Fibroblast of skin of abdomen (primary cell): ENCODE data around the gene PLXNB1.
"Not testable (repeated sequence)": the region's sequence is repeated elsewhere in the genome, so short reads cannot be mapped to it uniquely, and the experiment has no call there.

Source experiments
- DNase-seq: peaks from one replicate; pipeline ENCODE4 v3.0.0-alpha.2; 2013

The PLXNB1 gene

GRCh38 chr3:48404440-48405342, 25.2 kb downstream of the PLXNB1 start:
- no peak for DNase-seq

- DNase-seq = no peak
Measured at GRCh38 chr3:48403533-48404439, 26.1 kb downstream of the PLXNB1 start.

DNA sequence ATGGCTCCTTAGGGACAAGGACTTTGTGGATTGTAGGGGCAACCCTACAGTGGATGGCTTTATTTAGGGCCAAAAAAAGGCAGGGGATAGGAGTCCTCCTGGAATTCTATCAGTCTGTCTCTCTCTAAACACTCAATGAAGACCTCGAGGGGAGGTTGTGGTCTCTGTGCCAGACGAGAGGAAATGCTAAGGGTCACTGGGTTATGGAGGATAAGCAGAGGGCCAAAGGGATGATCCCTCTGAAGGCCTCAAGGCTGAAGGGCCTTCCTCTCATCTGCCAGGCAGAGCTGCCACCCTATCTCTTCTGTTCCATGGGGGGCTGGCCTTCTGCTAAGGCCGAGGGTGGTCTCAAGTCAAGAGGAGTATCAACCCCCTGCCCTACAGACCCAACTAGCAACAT, 27.0 kb downstream of the PLXNB1 start:
- no peak for DNase-seq

DNA sequence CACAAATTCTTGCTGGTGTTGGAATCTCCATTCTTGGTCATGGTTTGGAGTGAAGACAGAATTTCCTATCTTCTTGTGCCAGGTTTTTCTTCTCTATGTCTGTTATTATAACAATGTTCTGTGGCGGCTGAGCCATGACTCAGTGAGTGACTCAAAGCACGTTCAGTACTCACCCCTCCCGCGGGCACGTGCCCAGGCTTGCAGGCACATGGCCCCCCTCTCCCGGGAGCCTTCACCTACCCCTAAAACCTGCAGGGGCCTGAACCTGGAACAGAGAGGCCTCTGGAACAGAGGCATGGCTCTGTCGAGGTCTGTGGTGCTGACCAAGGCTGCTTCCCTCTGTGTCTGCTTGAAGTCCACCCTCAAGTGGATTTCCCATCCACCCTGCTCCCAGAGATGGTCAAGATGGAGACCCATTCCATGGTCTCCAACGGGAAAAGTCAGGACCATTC, 27.6 kb downstream of the PLXNB1 start:
- DNase-seq = peak; percentile 89

DNA sequence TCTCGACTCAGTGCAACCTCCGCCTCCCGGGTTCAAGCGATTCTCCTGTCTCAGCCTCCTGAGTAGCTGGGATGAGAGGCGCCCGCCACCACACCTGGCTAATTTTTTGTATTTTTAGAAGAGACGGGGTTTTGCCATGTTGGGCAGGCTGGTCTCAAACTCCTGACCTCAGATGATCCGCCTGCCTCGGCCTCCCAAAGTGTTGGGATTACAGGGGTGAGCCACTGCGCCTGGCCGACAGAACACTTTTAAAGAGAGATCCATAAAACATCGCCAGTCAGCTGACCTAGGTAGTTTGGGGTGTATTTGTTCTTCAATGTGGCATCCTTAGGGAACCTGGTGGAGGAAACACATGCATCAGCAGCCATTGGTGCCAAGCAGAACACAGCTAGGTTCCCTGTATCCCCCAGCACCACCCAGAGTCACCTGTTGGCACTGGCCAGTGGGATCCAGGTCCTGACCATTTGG, 28.4 kb downstream of the PLXNB1 start:
- not testable (repeated sequence) for DNase-seq

DNA sequence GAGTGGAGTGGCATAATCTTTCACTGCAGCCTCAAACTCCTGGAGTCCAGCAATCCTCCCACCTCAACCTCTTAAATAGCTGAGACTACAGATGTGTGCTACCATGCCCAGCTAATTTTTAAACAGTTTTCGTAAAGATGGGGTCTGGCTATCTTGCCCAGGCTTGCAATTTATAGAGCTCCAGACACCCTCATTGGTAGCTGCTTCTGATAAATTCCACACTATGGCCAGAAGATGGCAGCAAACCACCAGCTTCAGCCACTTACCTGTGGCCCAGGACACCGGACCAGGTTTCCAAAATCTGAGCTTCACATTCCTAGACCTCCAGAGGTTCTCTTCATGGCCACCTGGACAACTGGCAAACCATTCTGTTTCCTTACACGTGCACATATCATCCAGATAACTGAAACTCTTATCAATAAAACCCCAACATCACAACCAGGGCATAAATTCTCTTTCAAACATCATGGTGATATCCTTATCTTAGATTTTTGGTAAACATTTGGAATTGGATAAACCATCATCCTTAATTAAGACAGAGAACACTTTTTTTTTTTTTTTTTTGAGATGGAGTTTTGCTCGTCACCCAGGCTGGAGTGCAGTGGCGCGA, 29.0 kb downstream of the PLXNB1 start:
- peak; percentile 36 for DNase-seq

DNA sequence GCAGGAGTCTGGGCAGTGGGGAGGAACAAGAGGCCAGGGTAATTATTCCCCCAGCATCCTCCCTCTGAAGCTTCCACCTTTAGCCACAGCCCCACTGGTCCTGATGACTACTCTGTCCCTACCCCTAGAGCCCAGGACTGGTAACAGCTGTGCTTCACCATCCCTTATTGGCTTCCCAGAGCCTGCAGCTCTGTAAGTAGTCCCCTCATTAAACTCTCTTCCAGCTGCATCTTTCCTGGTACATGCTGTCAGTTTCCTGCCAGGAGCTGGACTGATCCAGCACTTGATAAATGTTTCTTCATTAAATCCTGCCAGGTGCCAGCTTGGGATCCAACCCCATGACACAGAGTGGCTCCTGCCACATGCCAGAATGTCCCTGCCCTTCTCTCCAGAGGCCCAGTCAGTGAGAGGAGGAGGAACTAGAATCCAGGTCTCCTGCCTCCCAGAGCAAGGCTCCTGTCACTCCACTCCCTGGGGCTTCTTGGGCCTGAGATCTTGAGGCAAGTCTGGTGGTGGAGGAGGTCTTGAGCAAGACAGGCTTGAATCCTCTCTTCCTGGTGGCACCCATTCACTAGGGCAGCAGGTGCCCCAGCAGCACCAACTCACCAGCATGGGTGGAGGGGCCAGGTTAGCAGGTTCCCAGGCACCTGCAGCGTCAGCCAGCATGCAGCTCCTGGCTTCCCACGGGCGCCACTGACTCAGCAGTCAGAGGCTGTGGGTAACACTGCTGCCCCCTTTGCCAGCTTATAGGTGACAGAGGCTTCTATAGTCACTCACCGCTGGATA, 30.3 kb downstream of the PLXNB1 start:
- no peak for DNase-seq

GRCh38 chr3:48398701-48399386, 31.0 kb downstream of the PLXNB1 start:
- DNase-seq = no peak

DNA sequence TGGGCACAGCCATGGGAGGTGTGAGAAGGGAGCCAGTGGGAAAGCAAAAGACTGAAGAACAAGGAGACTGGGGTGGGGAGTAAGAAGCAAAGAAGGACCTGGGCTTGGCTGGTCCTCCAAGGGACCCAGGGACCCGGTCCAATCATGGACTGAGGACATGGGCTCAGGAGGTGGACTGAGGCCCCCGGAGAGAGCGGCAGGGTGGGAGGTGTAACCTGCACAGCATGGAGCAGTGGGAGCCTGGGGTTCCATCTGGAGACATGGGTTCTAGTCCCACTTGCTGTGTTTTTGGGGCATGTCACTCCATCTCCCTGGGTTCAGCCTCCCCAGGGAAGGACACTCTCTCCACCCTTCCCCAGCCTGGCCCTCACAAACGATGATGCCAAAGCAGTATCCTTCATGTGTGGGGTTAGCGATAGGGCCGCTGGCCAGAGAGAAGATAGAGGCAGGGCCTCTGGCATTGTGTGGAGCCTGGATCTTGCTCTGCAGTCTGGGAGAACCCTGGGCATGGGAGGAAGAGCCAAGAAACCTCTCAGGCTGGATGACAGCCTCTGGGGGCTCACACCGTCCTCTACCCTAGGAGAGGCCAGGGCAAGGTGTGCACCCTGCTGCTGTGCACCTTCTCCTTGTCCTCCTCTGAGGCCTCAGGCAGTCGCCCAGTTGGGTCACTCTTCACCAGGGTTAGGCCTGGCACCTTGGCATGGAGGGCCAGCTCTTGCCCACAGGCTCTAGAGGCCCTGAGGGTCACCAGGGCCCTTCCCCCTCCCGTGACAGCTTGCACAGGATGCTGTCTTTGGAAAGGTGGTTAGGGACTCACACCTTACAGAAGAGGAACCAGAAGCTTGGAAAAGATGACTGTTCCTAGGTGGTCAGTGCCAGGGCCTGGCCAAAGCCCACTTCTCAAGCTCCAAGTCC, 31.9 kb downstream of the PLXNB1 start:
- no peak for DNase-seq

GRCh38 chr3:48395714-48396113, 34.2 kb downstream of the PLXNB1 start:
- DNase-seq = no peak

- no peak for DNase-seq
Measured at GRCh38 chr3:48394391-48394790, 35.5 kb downstream of the PLXNB1 start.

- DNase-seq = no peak
Measured at GRCh38 chr3:48388966-48389365, 40.9 kb downstream of the PLXNB1 start.

DNA sequence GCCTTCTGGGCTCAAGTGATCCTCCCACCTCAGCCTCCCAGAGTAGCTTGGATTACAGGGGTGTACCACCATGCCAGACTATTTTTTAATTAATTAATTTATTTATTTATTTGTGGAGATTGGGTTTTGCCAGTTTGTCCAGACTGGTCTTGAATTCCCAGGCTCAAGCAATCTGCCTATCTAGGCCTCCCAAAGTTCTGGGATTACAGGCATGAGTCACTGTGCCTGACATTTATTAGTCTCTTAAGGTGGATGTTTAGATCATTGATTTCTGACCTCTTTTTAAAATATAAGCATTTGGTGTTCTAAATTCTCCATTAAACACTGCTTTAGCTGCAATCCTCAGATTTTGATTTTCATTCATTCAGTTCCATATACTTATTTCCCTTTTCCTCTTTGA, 42.3 kb downstream of the PLXNB1 start:
- DNase-seq = no peak

DNA sequence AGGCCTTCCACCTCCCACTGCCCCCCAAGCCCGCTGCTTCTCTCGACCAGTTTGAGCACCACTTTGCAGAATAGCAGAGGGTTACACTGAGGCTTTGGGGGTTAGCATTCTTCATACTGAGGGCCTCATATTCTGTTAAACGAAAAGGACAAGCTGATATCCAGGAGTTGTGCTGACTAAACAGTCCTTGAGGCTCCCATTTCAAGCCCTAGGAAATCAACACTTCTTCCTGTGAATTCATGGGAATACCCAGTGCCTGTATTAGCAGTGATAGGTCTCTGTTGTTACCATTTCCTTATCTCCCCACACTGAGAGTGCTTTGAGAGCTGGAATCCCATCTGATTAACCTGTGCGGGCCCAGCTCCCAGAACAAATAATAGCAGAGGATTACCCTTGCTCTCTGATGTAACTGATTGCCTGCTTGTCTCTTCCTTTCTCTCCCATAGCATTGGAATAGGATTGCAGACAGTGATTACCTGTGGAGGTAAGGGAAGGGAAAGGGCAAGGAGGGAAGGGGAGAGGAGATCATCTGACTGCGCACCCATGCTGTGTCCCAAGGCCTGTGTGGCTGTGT, 56.9 kb downstream of the PLXNB1 start:
- no peak for DNase-seq

DNA sequence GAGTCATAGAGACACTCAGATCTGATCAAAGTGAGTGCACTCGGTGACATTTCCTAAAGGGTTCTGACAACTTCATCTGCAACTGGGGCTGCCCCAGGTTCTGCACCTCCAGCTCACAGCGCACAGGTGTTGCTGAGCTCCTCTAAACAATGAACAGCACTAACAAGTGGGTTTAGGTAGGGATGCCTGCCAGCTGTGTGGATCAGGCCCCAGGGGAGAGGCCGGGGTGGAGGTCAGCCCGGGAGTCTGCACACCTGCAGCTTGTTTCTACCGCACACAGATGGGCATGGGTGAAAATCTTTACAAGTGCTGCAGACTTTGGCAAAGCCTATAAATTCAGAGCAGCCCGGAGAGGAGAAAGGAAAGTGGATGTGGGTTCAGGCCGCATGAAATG, 57.5 kb downstream of the PLXNB1 start:
- DNase-seq = no peak

DNA sequence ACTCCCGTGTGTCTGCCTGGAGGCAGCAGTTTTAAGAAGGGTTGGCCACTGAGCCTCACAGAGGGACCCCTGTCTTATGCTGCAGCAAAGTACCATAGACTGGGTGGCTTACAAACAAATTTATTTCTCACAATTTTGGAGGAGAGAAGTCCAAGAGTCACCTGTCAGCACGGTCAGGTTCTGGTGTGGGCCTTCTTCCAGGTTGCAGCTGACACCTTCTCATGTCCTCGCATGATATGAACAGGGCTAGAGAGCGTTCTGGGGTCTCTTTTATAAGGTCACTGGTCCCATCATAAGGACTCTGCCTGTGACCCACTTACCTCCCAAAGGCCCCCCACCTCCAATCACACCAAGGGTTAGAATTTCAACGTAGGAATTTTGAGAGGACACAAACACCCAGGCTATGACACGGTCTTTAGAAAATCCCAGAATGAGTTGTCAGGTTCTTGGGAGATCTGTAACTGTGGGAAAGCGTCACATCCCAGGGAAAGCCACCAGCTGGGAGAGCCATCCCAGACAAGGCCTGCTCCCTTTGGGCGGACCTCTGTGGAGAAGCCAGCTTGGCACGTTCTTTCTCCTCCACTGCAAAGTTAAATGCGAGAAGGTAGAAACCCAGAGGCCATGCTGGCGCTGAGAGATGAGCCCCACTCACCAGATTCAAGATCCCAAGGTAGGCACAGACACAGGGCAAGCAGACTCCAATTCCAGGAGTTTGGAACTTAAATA, 58.1 kb downstream of the PLXNB1 start, which contains the start of gene FBXW12:
FBXW12 (plus strand) TSS at position 569 of the 726 bp plus-strand sequence. CDS start 549 bp downstream, outside the sequence.
- DNase-seq = no peak

DNA sequence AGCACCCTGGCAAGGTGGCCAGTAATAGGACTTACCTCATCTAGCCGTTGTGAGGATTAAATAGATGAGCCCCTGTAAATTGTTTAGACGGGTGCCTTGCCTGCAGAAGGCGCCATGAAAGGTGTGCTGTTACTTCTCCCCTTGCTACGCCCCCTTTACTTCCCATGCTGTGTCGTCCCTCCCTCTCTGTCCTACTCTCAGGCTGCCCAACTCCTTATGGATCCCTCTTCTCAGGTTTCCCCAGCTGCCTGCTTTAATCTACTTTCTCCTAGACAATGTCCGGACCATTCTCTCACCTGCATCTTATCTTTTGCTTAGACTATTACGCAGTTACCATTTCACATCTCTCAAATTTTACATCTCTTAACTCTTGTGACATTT, 59.6 kb downstream of the PLXNB1 start:
- no peak for DNase-seq

DNA sequence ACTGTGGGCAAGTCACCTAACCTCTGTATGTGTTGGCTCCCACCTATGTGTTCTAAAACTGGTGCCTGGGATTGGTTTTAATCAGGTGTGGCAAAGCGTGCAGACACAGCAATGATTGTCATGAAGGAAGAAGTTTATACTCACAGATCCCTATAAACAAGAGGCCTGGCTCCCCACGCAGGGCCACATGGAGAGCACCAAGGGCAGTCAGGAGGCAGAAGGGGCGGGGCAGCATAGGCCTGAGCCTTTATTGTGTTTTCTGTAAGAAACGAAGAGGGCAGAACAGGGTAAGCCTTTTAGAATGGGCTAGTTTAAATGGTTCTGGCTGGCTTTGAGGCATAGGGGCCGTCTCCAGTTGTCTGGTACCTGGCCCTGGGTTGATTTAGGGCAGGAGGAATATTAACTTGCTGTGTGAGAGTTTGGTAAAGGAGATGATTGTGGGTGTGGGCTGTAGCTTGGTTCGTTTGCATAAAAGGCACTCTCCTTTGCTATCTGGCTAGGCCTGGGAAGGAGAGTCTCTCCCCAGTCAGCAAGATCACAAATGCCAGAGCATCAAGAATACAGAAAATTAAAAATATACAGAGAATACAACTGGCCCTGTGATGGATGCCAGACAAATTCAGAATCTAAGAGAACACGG, 60.1 kb downstream of the PLXNB1 start:
- DNase-seq = no peak

GRCh38 chr3:48367201-48367600, 62.7 kb downstream of the PLXNB1 start:
- no peak for DNase-seq
